ENCODE data around the gene TRAP1. TPM values are rescaled to one million over a fixed set of nuclear protein-coding genes. Genes with fewer than 3 reads are reported as not detected.

Gene TRAP1
- total RNA-seq, 1 experiment from 2014 or later: 137 TPM

DNA sequence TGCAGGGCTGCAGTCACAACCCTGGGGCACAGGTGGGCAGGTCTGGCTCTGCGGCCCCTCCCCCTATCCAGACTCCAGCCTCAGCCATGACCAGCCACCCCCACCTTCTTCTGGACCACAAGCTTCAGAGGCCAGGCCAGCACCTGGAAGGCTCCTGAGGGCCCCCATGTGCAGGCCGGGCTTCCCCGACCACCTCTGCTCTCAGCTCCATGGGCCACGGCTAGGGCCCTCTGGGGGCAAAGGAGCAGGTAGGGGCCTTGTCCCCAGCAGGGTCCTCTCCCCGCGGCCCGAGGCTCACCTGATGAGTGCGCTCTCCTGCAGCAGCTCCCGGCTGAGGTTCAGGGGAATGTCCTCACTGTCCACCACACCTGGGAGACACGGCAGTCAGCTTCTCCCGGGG, 45.9 kb downstream of the TRAP1 start:
- TF ChIP-seq TCF7L2 (IDR thresholded peaks at IDR 0.05; ENCODE audit: low read depth, low read length) (no peak), POLR2AphosphoS5 (IDR thresholded peaks at IDR 0.05; ENCODE audit: low read depth, low read length) (no peak), SIN3A (IDR thresholded peaks at IDR 0.05; ENCODE audit: borderline replicate concordance, insufficient read depth, low read depth, low read length) (no peak)
- TF ChIP-seq, protein P1, sequence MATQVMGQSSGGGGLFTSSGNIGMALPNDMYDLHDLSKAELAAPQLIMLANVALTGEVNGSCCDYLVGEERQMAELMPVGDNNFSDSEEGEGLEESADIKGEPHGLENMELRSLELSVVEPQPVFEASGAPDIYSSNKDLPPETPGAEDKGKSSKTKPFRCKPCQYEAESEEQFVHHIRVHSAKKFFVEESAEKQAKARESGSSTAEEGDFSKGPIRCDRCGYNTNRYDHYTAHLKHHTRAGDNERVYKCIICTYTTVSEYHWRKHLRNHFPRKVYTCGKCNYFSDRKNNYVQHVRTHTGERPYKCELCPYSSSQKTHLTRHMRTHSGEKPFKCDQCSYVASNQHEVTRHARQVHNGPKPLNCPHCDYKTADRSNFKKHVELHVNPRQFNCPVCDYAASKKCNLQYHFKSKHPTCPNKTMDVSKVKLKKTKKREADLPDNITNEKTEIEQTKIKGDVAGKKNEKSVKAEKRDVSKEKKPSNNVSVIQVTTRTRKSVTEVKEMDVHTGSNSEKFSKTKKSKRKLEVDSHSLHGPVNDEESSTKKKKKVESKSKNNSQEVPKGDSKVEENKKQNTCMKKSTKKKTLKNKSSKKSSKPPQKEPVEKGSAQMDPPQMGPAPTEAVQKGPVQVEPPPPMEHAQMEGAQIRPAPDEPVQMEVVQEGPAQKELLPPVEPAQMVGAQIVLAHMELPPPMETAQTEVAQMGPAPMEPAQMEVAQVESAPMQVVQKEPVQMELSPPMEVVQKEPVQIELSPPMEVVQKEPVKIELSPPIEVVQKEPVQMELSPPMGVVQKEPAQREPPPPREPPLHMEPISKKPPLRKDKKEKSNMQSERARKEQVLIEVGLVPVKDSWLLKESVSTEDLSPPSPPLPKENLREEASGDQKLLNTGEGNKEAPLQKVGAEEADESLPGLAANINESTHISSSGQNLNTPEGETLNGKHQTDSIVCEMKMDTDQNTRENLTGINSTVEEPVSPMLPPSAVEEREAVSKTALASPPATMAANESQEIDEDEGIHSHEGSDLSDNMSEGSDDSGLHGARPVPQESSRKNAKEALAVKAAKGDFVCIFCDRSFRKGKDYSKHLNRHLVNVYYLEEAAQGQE (IDR thresholded peaks at IDR 0.05; ENCODE audit: insufficient read depth in 1 of 2, low read depth in 2 of 2, low read length in 1 of 2): no peak
- TF ChIP-seq, protein P2, sequence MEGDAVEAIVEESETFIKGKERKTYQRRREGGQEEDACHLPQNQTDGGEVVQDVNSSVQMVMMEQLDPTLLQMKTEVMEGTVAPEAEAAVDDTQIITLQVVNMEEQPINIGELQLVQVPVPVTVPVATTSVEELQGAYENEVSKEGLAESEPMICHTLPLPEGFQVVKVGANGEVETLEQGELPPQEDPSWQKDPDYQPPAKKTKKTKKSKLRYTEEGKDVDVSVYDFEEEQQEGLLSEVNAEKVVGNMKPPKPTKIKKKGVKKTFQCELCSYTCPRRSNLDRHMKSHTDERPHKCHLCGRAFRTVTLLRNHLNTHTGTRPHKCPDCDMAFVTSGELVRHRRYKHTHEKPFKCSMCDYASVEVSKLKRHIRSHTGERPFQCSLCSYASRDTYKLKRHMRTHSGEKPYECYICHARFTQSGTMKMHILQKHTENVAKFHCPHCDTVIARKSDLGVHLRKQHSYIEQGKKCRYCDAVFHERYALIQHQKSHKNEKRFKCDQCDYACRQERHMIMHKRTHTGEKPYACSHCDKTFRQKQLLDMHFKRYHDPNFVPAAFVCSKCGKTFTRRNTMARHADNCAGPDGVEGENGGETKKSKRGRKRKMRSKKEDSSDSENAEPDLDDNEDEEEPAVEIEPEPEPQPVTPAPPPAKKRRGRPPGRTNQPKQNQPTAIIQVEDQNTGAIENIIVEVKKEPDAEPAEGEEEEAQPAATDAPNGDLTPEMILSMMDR (IDR thresholded peaks at IDR 0.05): no peak
- Histone ChIP-seq H3K27me3 (ENCODE audit: control insufficient read depth, insufficient read depth, low read length) (no peaks in the 10 kb centered on the region), H3K9me3 (ENCODE audit: control insufficient read depth, insufficient read depth, low read depth, low read length) (no peaks in the 10 kb centered on the region), H3K4me1 (ENCODE audit: control insufficient read depth, insufficient read depth, low read length) (no peaks in the 10 kb centered on the region), H3K27ac (ENCODE audit: low read length) (no peak overlapping the region), H3K4me3 (ENCODE audit: low read depth in 2 of 2, low read length in 2 of 2) (no peak overlapping the region), H3K36me3 (ENCODE audit: control insufficient read depth, insufficient read depth, low read length) (peaks cover 5% of the 10 kb centered on the region)
- ATAC-seq (no peak), DNase-seq (ENCODE audit: low read depth, low spot score) (no peak)
- ChIA-PET CTCF (no interaction called here), POLR2A (no interaction called here)
- in situ Hi-C loops (cut with HindIII; ENCODE audit: low pct_unique_long_range_greater_than_20kb, low sequenced_read_pairs) (no loop called here), intact Hi-C loops (cut with micrococcal nuclease; ENCODE audit: unreplicated experiment) (no loop called here)
- BruUV-seq (replicated peaks): no TSS peak

DNA sequence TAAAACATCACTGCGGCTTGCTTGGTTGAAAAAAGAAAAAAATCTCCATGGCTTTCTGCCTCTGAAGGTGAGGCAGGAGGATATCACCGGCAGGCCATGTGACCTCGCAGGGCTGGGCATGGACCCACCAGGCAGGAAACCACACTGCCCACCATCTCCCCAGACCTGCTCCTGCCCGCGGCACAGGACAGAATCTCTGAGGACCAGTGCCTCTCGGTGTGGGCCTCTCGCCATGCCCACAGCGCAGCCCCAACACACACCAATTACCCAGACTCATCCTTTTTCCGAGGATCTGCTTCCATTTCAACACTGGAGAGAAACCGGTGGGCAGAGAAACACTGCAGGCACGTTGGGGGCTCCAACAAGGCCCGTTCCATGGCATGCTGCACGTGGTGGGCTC, 46.6 kb downstream of the TRAP1 start:
- ATAC-seq (no peak), DNase-seq (ENCODE audit: low read depth, low spot score) (no peak)
- BruUV-seq (replicated peaks): no TSS peak
- intact Hi-C loops (cut with micrococcal nuclease; ENCODE audit: unreplicated experiment): no loop called here
- H3K27me3 ChIP-seq (ENCODE audit: control insufficient read depth, insufficient read depth, low read length): no peaks in the 10 kb centered on the region
- H3K36me3 ChIP-seq (ENCODE audit: control insufficient read depth, insufficient read depth, low read length): peaks cover 4% of the 10 kb centered on the region
- H3K27ac ChIP-seq (ENCODE audit: low read length): no peak overlapping the region
- CTCF ChIA-PET: no interaction called here
- POLR2A ChIA-PET: no interaction called here
- H3K4me1 ChIP-seq (ENCODE audit: control insufficient read depth, insufficient read depth, low read length): no peaks in the 10 kb centered on the region
- no peak for TF ChIP-seq POLR2AphosphoS5 (IDR thresholded peaks at IDR 0.05; ENCODE audit: low read depth, low read length)
- in situ Hi-C loops (cut with HindIII; ENCODE audit: low pct_unique_long_range_greater_than_20kb, low sequenced_read_pairs): no loop called here
- H3K9me3 ChIP-seq (ENCODE audit: control insufficient read depth, insufficient read depth, low read depth, low read length): no peaks in the 10 kb centered on the region
- H3K4me3 ChIP-seq (ENCODE audit: low read depth in 2 of 2, low read length in 2 of 2): no peak overlapping the region

DNA sequence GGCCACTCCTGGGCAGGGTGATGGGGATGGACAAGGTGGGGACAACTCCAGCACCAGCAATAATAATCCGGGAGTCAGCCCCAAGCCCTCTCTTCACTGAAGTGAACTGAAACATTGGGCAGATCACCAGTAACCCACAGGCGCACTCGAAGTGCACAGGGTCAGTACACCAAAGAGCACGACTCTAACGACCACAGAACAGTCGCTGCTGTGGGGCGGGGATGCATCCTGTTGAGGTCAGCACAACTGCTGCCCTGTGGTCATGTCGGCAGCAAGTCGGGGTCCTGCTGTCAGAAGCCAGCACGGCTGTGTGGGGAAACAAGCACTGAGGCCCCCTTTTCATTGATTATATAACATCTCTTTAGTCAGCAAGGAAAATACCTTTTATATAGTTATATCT, 48.2 kb downstream of the TRAP1 start:
- intact Hi-C loops (cut with micrococcal nuclease; ENCODE audit: unreplicated experiment) (no loop called here), in situ Hi-C loops (cut with HindIII; ENCODE audit: low pct_unique_long_range_greater_than_20kb, low sequenced_read_pairs) (no loop called here)
- BruUV-seq (replicated peaks): no TSS peak
- CTCF ChIA-PET: no interaction called here
- Histone ChIP-seq H3K27me3 (ENCODE audit: control insufficient read depth, insufficient read depth, low read length) (no peaks in the 10 kb centered on the region), H3K36me3 (ENCODE audit: control insufficient read depth, insufficient read depth, low read length) (peaks cover 4% of the 10 kb centered on the region; the same call in 1 of the 2 replicates), H3K4me1 (ENCODE audit: control insufficient read depth, insufficient read depth, low read length) (no peaks in the 10 kb centered on the region), H3K4me3 (ENCODE audit: low read depth in 2 of 2, low read length in 2 of 2) (no peak overlapping the region), H3K27ac (ENCODE audit: low read length) (no peak overlapping the region), H3K9me3 (ENCODE audit: control insufficient read depth, insufficient read depth, low read depth, low read length) (no peaks in the 10 kb centered on the region)
- ATAC-seq (no peak), DNase-seq (ENCODE audit: low read depth, low spot score) (no peak)
- TF ChIP-seq, protein P1 (IDR thresholded peaks at IDR 0.05; ENCODE audit: insufficient read depth in 1 of 2, low read depth in 2 of 2, low read length in 1 of 2): no peak
- TF ChIP-seq, protein P2 (IDR thresholded peaks at IDR 0.05): no peak
- TF ChIP-seq SIN3A (IDR thresholded peaks at IDR 0.05; ENCODE audit: borderline replicate concordance, insufficient read depth, low read depth, low read length): no peak
- TF ChIP-seq TCF7L2 (IDR thresholded peaks at IDR 0.05; ENCODE audit: low read depth, low read length): no peak
- no peak for TF ChIP-seq POLR2AphosphoS5 (IDR thresholded peaks at IDR 0.05; ENCODE audit: low read depth, low read length)
- POLR2A ChIA-PET: no interaction called here

All from Panc1 (cell line).